ENCODE measurements around the gene TTLL11. TPM values are rescaled to one million over a fixed set of nuclear protein-coding genes. Genes with fewer than 3 reads are reported as not detected.

Gene TTLL11
- total RNA-seq, 4 donors from 2014 or later: 7.4 to 14.7 (median 11.0) TPM

- H3K36me3 ChIP-seq: no peaks in the 10 kb centered on the region
- no peak for TF ChIP-seq CTCF (IDR thresholded peaks at IDR 0.05)
- no peak for TF ChIP-seq POLR2A (IDR thresholded peaks at IDR 0.05)
- no peaks in the 10 kb centered on the region for H3K9me3 ChIP-seq
- no peak for DNase-seq
- H3K4me1 ChIP-seq: no peaks in the 10 kb centered on the region
- intact Hi-C loops (cut with DNase I; ENCODE audit: low total_unique reads): no loop called here
- no peak overlapping the region for H3K4me3 ChIP-seq
- no peak overlapping the region for H3K27ac ChIP-seq
- H3K27me3 ChIP-seq: no peaks in the 10 kb centered on the region
These were observed 166.7 kb downstream of the TTLL11 start for GRCh38 chr9:121926351-121926801.

DNA sequence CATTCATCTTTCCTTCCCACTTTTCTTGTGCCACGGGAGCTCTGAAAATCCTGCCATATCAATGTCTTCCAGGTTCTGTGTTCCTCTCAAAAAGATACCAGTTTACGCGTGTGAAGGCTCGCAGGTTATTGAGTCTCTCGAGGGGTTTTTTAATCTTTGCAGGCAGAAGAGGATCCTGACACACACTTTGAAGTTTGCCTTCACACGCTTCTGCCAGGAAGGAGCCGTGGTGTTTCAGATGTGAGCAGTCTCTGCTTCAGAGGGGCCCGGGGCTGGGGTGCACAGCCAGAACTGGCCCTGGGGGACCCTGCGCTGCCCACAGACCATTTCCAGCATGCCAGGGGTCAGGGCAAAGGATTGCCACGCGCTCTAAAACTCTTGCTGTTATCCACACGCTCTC lies 167.2 kb downstream of the TTLL11 start:
- H3K27me3 ChIP-seq: no peaks in the 10 kb centered on the region
- no peak for TF ChIP-seq CTCF (IDR thresholded peaks at IDR 0.05)
- H3K4me1 ChIP-seq: no peaks in the 10 kb centered on the region
- intact Hi-C loops (cut with DNase I; ENCODE audit: low total_unique reads): no loop called here
- H3K27ac ChIP-seq: no peak overlapping the region
- no peaks in the 10 kb centered on the region for H3K9me3 ChIP-seq
- H3K36me3 ChIP-seq: no peaks in the 10 kb centered on the region
- DNase-seq: no peak
- no peak overlapping the region for H3K4me3 ChIP-seq

- no peak for DNase-seq
- Histone ChIP-seq H3K4me3 (no peak overlapping the region), H3K4me1 (no peaks in the 10 kb centered on the region), H3K27ac (no peak overlapping the region), H3K36me3 (no peaks in the 10 kb centered on the region), H3K9me3 (no peaks in the 10 kb centered on the region), H3K27me3 (no peaks in the 10 kb centered on the region)
- TF ChIP-seq POLR2A (IDR thresholded peaks at IDR 0.05) (no peak), CTCF (IDR thresholded peaks at IDR 0.05) (no peak)
- intact Hi-C loops (cut with DNase I; ENCODE audit: low total_unique reads): no loop called here
These were observed 168.4 kb downstream of the TTLL11 start for GRCh38 chr9:121924700-121925099.

GRCh38 chr9:121921444-121921843 lies 171.7 kb downstream of the TTLL11 start:
- Histone ChIP-seq H3K4me1 (no peaks in the 10 kb centered on the region), H3K27me3 (no peaks in the 10 kb centered on the region), H3K36me3 (no peaks in the 10 kb centered on the region), H3K9me3 (no peaks in the 10 kb centered on the region), H3K27ac (peak overlapping the region in 1 of 2 donors; percentile 68), H3K4me3 (no peak overlapping the region)
- intact Hi-C loops (cut with DNase I; ENCODE audit: low total_unique reads): no loop called here
- TF ChIP-seq POLR2A (IDR thresholded peaks at IDR 0.05): no peak
- TF ChIP-seq CTCF (IDR thresholded peaks at IDR 0.05): no peak
- no peak for DNase-seq

GRCh38 chr9:121917375-121918335 lies 175.5 kb downstream of the TTLL11 start:
- H3K27me3 ChIP-seq: no peaks in the 10 kb centered on the region
- no peak for DNase-seq
- no peak overlapping the region for H3K27ac ChIP-seq
- H3K4me1 ChIP-seq: no peaks in the 10 kb centered on the region
- no peak overlapping the region for H3K4me3 ChIP-seq
- no peaks in the 10 kb centered on the region for H3K9me3 ChIP-seq
- no peaks in the 10 kb centered on the region for H3K36me3 ChIP-seq
- intact Hi-C loops (cut with DNase I; ENCODE audit: low total_unique reads): no loop called here
- TF ChIP-seq CTCF (IDR thresholded peaks at IDR 0.05) (no peak), POLR2A (IDR thresholded peaks at IDR 0.05) (no peak)

All from uterus (tissue), 4 donors.